HG03469 (cell line): Measurements from ENCODE around the gene KAT14.
"Not testable (repeated sequence)": the region's sequence is repeated elsewhere in the genome, so short reads cannot be mapped to it uniquely, and the experiment has no call there.

Experiments used
- ATAC-seq: cut with Tn5 transposase; IDR thresholded peaks from one replicate; pipeline ENCODE4 v1.9.1; 2021; ENCODE audit warnings: mild to moderate bottlenecking, moderate library complexity, moderate number of reproducible peaks; ENCODE audit not compliant: unreplicated experiment

The KAT14 gene

DNA sequence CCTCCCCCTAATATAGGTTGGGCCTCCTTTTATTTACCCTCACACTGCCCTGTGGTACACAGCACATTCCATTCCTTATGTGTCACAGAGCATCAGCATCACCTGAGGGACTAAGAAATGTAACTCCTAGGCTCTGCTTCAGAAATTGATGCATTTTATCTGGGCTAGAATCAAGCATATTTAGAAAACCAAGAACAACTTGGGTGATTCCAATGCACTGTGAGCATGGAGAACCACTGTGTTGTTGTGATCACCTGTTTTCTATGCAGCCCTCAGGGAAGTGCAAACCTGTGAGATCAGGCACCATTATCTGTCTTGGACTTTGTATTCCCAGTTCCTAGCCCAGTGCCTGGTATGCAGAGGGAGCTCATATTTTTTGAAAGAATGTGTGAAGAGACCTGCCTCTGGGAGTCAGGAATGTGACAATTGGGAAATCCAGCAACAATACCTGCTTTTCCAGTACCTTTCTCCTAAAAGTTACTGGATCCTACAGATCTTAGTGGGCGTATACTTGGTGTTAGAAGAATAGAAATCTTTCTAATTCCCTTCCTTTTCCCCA is 7.0 kb downstream of the KAT14 start:
- ATAC-seq: no peak

DNA sequence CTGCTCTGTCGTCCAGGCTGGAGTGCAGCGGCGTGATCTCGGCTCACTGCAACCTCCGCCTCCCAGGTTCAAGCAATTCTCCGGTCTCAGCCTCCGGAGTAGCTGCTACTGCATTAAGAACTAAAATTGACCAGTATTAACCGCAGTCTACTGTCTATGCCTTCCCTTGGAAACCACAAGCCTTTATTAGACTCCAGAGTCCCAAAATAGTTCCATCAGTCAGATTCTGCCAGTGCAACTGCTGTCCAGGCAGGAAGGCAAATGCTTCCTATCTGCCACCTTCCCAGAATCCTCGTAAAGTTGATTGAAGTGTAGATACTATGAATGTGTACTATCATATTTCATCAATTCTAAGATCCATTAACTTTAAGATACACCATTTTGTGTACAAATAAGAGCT is 16.7 kb downstream of the KAT14 start:
- ATAC-seq: no peak

- no peak for ATAC-seq
Measured at GRCh38 chr20:18156045-18156444, 18.4 kb downstream of the KAT14 start.

DNA sequence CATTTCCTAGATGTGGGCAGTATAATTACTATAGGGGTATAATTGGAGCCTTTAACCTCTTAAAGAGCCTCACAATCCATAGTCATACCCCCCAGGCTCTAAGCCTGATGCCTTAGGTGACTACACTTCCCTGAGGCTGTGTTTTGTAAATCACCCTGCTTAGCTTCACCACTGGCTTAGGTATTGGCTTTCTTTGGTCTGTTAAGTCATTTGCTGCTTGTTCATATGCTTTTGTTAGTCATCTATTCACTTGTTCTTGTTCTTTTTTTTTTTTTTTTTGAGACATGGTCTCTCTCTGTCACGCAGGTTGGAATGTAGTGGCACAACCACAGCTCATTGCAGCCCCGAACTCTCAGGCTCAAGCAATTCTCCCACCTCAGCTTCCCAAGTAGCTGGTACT is 26.7 kb downstream of the KAT14 start:
- ATAC-seq: no peak

GRCh38 chr20:18165553-18165952 is 27.9 kb downstream of the KAT14 start:
- no peak for ATAC-seq

GRCh38 chr20:18166241-18166881 is 28.7 kb downstream of the KAT14 start:
- ATAC-seq: no peak

- no peak for ATAC-seq
Measured at GRCh38 chr20:18166950-18167349, 29.3 kb downstream of the KAT14 start.

- no peak for ATAC-seq
Measured at GRCh38 chr20:18172379-18172778, 34.7 kb downstream of the KAT14 start.

DNA sequence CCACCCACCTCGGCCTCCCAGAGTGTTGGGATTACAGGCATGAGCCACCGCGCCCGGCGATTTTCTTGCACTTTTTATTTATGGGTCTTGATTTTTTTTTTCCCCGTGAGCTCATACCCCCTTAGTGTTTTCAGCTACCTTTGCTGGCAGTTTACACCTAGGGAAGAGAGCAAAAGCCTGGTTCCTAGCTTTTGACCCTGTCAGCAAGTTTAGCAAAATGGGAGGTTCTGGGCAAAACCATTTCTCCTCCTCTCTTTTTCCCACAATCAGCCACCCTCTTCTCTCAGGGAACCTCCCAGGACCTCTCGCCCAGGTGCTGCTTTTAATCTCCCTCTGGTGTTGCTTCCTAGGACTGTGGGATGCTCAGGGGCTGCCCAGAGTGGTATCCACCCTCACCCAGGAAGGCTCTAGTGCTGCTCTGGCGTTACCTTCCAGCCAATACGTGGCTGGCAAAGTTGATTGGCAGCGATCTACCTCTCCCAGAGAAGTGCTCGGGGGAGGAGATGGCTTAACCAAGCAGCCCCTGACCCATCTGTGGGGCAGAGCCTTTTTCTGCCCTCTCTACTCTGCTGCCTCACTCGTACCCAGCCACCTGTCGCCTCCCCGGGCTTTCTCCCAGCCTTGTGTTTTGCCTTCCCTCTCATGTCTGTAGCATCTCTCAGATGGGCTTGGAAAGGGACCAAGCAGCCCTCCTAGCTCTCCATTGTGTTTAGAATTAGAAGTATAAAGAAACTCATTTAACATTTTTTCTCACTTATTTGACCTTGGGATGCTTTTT is 37.4 kb downstream of the KAT14 start:
- ATAC-seq: no peak

DNA sequence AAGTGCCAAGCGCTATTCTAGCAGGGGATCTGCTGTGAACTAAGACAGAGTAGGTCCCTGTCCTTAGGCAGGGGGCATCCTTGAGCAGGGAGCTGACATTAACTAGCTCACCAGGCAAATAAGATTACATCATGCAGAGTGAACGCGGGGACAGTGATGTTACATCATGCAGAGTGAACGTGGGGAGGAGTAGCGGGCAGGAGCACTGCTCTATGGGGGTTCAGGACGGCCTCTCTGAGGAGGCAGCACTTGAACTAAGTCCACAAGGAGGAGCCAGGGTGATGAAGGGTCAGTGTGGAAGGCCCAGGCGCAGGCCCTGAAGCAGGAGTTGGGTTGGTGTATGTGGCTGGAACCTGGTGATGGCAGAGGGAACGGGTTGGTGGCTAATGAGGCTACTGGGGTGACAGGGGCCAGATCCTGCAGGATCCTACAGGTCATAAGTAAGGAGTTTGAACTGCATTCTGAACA is 38.7 kb downstream of the KAT14 start:
- no peak for ATAC-seq

DNA sequence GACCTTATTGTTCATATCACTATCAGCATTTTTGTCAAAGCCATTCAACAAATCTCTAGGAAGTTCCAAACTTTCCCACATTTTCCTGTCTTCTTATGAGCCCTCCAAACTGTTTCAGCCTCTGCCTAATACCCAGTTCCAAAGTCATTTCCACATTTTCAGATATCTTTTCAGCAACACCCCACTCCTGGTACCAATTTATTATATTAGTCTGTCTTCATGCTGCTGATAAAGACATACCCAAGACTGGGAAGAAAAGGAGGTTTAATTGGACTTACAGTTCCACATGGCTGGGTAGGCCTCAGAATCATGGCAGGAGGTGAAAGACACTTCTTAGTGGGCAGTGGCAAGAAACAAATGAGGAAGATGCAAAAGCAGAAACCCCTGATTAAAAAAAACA is 42.7 kb downstream of the KAT14 start:
- ATAC-seq: not testable (repeated sequence)

- no peak for ATAC-seq
Measured at GRCh38 chr20:18180815-18181214, 43.2 kb downstream of the KAT14 start.

DNA sequence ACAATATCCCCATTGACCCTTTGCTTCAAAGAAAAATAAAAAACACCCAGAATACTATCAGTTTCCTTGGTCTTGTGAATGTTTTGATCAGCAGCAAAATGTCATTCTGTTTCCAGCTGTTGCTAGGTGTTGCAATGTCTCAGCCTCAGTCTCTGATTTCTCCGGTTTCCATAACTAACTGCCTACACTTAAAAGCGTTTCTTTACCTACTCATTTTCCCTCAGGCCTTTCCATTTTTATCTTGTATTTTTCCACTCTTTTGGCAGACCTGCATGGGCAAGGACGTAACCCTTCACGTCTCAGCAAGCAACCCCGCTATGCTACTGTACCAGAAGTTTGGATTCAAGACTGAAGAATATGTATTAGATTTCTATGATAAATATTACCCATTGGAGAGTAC is 49.4 kb downstream of the KAT14 start:
- no peak for ATAC-seq

DNA sequence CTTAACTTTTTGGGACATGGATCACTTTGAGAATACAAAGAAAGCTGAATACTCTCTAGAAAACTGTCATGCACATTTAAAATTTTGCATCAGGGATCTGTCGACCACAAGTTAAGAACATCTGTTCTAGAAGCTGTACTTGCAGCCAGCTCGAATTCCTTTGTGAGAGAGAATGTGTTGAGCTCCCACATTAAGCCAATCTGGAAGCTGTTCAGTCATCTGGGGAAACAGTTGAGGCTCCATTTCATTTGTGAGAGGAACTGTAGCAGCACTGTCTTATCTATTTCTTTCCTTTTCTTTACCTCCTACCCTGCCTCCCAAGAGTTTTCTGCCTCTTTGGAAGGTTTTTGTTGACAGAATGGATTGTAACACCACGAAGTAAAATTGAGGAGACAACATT is 50.8 kb downstream of the KAT14 start:
- ATAC-seq: no peak

DNA sequence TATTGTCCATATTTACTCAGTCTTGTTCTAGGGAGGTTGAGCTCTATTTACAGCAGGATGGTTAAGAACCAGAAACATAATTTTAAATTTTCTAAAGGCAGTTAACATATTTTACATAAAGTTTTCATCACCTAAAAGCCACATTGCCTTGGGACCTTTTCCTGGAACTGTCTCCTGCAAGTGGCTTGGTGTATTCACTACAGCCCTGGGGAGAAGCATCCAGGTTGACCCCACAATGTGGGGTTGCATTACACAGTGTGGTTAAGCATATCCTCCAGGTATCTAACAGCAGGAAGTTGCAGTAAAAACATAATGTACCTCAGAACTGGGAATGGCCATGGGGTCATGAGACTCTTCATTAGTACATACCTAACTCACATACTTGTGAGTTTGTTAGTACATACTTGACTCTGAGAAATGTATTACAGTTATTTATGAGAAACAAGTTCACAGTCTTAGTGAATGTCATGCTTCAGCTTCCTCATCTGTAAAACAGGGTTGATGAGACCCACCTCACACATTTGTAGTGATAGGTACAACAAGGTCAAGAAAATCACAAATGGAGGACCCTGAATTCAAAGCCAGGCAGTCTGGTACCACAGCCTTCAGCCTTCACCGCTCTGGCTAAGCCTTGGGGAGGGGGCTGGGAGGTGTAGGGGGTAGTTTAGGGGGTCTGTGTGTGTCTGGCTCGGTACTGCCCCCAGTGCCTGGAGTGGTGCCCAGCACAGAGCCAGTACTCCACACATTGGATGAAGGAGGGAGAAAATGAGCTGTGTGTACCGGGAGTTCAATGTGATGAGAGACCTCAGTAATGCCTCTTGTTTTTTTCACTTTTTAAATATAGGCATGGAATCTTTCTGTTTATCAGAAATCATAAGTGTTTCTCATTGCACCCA is 52.9 kb downstream of the KAT14 start:
- ATAC-seq: no peak

DNA sequence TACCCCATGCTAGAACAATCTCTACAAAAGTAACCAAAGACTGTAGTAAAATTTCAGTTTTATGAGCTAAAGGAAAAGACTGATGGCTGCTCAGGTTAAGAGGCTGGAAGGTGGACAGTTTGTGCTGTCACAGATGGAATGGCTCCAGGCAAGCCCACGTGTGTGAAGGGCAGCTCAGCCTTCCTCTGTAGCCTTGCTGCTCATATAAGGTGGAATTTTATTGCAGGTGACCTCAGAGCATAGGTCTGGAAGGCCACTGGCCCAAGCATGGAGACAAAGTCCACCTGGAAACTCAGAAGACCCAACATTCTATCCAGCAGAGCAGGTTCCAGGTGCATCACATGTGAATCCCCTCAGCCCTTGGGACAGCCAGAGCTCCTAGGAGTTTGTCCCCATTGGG is 53.6 kb downstream of the KAT14 start:
- no peak for ATAC-seq

DNA sequence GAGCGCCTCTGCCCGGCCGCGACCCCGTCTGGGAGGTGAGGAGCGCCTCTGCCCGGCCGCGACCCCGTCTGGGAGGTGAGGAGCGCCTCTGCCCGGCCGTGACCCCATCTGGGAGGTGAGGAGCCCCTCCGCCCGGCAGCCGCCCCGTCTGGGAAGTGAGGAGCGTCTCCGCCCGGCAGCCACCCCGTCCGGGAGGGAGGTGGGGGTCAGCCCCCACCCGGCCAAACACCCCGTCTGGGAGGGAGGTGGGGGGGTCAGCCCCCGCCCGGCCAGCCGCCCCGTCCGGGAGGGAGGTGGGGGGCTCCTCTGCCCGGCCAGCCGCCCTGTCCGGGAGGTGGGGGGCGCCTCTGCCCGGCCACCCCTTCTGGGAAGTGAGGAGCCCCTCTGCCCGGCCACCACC is 56.8 kb downstream of the KAT14 start:
- not testable (repeated sequence) for ATAC-seq

GRCh38 chr20:18195931-18196330 is 58.3 kb downstream of the KAT14 start:
- ATAC-seq: no peak

DNA sequence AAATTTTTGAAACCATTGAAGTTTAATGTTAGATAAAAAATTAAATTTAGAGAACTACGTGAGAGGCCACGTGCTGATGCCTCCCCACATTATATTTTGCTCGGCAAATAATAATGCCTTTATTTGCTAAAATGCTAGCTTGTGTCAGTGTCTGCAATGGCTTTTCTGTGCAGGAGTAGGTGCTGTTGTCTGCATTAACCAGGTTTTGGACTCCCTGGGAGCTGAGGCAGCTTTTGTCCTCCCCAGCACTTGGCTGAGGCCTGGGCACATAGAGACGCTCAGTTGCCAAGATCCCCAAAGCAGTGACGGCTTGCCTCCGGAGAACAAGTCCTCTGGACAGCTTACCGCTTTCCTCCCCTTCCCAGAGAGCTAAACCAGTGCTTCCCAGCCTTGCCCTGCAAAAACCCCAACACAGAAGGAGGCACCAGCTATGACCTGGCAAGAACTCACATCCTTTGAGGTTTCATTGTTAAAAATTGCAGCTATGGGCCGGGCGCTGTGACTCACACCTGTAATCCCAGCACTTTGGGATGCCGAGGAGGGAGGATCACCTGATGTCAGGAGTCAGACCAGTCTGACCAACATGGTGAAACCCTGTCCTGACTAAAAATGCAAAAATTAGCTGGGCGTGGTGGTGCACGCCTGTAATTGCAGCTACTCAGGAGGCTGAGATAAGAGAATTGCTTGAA is 59.9 kb downstream of the KAT14 start:
- ATAC-seq: no peak

GRCh38 chr20:18202966-18203365 is 65.3 kb downstream of the KAT14 start:
- ATAC-seq: no peak

GRCh38 chr20:18203700-18204099 is 66.0 kb downstream of the KAT14 start:
- not testable (repeated sequence) for ATAC-seq
